Measurements from ENCODE around the gene SYT8.
A peak's percentile ranks its signal among the peaks of the same experiment; 100 is the strongest.

The SYT8 gene

GRCh38 chr11:1868056-1868635 lies 33.4 kb downstream of the SYT8 start:
- Histone ChIP-seq H3K27me3 (ENCODE audit: insufficient read depth, low read length) (no peaks in the 10 kb centered on the region), H3K9me3 (ENCODE audit: insufficient read depth, low read depth, low read length) (peaks cover 2% of the 10 kb centered on the region), H3K27ac (ENCODE audit: low read depth, low read length) (no peak overlapping the region), H2AK5ac (ENCODE audit: low read length) (no peak overlapping the region), H3K4me2 (ENCODE audit: low read length) (no peak overlapping the region), H4K91ac (ENCODE audit: low read depth, low read length) (no peak overlapping the region), H2BK12ac (ENCODE audit: low read length) (no peak overlapping the region), H2BK120ac (ENCODE audit: insufficient read depth, low read length, poor library complexity) (no peak overlapping the region), H3K4me1 (ENCODE audit: control insufficient read depth in 1 of 2, insufficient read depth in 2 of 2, low read length in 2 of 2) (peaks cover 6 to 7% of the 10 kb centered on the region in 2 experiments), H2AFZ (ENCODE audit: insufficient read depth, low read length, poor library complexity) (no peak overlapping the region), H3K4me3 (ENCODE audit: low read depth, low read length) (no peak overlapping the region), H2BK5ac (ENCODE audit: low read depth, low read length, poor library complexity) (no peak overlapping the region), H3K9ac (ENCODE audit: low read length) (no peak overlapping the region), H3K4ac (ENCODE audit: low read depth, low read length) (no peak overlapping the region), H3K79me1 (ENCODE audit: low read length) (peaks cover 2% of the 10 kb centered on the region), H3K14ac (ENCODE audit: low read length) (no peak overlapping the region), H4K8ac (ENCODE audit: low read depth, low read length) (no peak overlapping the region), H3K23ac (ENCODE audit: low read length) (no peak overlapping the region), H4K12ac (ENCODE audit: low read depth, low read length) (no peak overlapping the region), H3K36me3 (ENCODE audit: control insufficient read depth in 1 of 2, insufficient read depth in 2 of 2, low read length in 2 of 2) (no peaks in the 10 kb centered on the region), H3K79me2 (ENCODE audit: control insufficient read depth, insufficient read depth, low read length, poor library complexity) (no peaks in the 10 kb centered on the region), H3K18ac (ENCODE audit: low read length) (no peak overlapping the region)
- WGBS (ENCODE audit: extremely low coverage, insufficient coverage, insufficient read length) = no CpG with 5 or more reads among the region's 14 CpGs
- no peak for DNase-seq

GRCh38 chr11:1868636-1869291 lies 34.0 kb downstream of the SYT8 start:
- Histone ChIP-seq H3K9me3 (ENCODE audit: insufficient read depth, low read depth, low read length) (peaks cover 2% of the 10 kb centered on the region), H3K36me3 (ENCODE audit: control insufficient read depth in 1 of 2, insufficient read depth in 2 of 2, low read length in 2 of 2) (no peaks in the 10 kb centered on the region), H3K9ac (ENCODE audit: low read length) (no peak overlapping the region), H2AFZ (ENCODE audit: insufficient read depth, low read length, poor library complexity) (no peak overlapping the region), H3K4ac (ENCODE audit: low read depth, low read length) (no peak overlapping the region), H3K14ac (ENCODE audit: low read length) (no peak overlapping the region), H2BK12ac (ENCODE audit: low read length) (no peak overlapping the region), H3K79me1 (ENCODE audit: low read length) (no peaks in the 10 kb centered on the region), H4K12ac (ENCODE audit: low read depth, low read length) (no peak overlapping the region), H3K79me2 (ENCODE audit: control insufficient read depth, insufficient read depth, low read length, poor library complexity) (no peaks in the 10 kb centered on the region), H2BK5ac (ENCODE audit: low read depth, low read length, poor library complexity) (no peak overlapping the region), H4K91ac (ENCODE audit: low read depth, low read length) (no peak overlapping the region), H3K27ac (ENCODE audit: low read depth, low read length) (no peak overlapping the region), H3K23ac (ENCODE audit: low read length) (no peak overlapping the region), H3K18ac (ENCODE audit: low read length) (no peak overlapping the region), H4K8ac (ENCODE audit: low read depth, low read length) (no peak overlapping the region), H3K27me3 (ENCODE audit: insufficient read depth, low read length) (no peaks in the 10 kb centered on the region), H3K4me1 (ENCODE audit: control insufficient read depth in 1 of 2, insufficient read depth in 2 of 2, low read length in 2 of 2) (peaks cover under 1% of the 10 kb centered on the region in 2 experiments), H2BK120ac (ENCODE audit: insufficient read depth, low read length, poor library complexity) (no peak overlapping the region), H2AK5ac (ENCODE audit: low read length) (no peak overlapping the region), H3K4me2 (ENCODE audit: low read length) (no peak overlapping the region), H3K4me3 (ENCODE audit: low read depth, low read length) (no peak overlapping the region)
- WGBS (ENCODE audit: extremely low coverage, insufficient coverage, insufficient read length) = no CpG with 5 or more reads among the region's 25 CpGs
- no peak for DNase-seq

- no peak overlapping the region for H3K4me3 ChIP-seq (ENCODE audit: low read depth, low read length)
- H2BK12ac ChIP-seq (ENCODE audit: low read length) = no peak overlapping the region
- no peak overlapping the region for H3K9ac ChIP-seq (ENCODE audit: low read length)
- H4K91ac ChIP-seq (ENCODE audit: low read depth, low read length) = no peak overlapping the region
- no peaks in the 10 kb centered on the region for H3K36me3 ChIP-seq (ENCODE audit: control insufficient read depth in 1 of 2, insufficient read depth in 2 of 2, low read length in 2 of 2)
- H3K23ac ChIP-seq (ENCODE audit: low read length) = no peak overlapping the region
- no peak overlapping the region for H4K8ac ChIP-seq (ENCODE audit: low read depth, low read length)
- H3K14ac ChIP-seq (ENCODE audit: low read length) = no peak overlapping the region
- peaks cover 2% of the 10 kb centered on the region for H3K9me3 ChIP-seq (ENCODE audit: insufficient read depth, low read depth, low read length)
- no peaks in the 10 kb centered on the region for H3K79me1 ChIP-seq (ENCODE audit: low read length)
- no peak overlapping the region for H2AFZ ChIP-seq (ENCODE audit: insufficient read depth, low read length, poor library complexity)
- no peak overlapping the region for H3K27ac ChIP-seq (ENCODE audit: low read depth, low read length)
- no peak overlapping the region for H4K12ac ChIP-seq (ENCODE audit: low read depth, low read length)
- H3K4me1 ChIP-seq (ENCODE audit: control insufficient read depth in 1 of 2, insufficient read depth in 2 of 2, low read length in 2 of 2) = no peaks in the 10 kb centered on the region
- no peak overlapping the region for H2BK120ac ChIP-seq (ENCODE audit: insufficient read depth, low read length, poor library complexity)
- H3K27me3 ChIP-seq (ENCODE audit: insufficient read depth, low read length) = no peaks in the 10 kb centered on the region
- H3K4ac ChIP-seq (ENCODE audit: low read depth, low read length) = no peak overlapping the region
- H3K79me2 ChIP-seq (ENCODE audit: control insufficient read depth, insufficient read depth, low read length, poor library complexity) = no peaks in the 10 kb centered on the region
- H3K18ac ChIP-seq (ENCODE audit: low read length) = no peak overlapping the region
- no CpG with 5 or more reads among the region's 34 CpGs for WGBS (ENCODE audit: extremely low coverage, insufficient coverage, insufficient read length)
- DNase-seq = peak in 1 of 2 donors; percentile 29
- H2AK5ac ChIP-seq (ENCODE audit: low read length) = no peak overlapping the region
- no peak overlapping the region for H3K4me2 ChIP-seq (ENCODE audit: low read length)
- H2BK5ac ChIP-seq (ENCODE audit: low read depth, low read length, poor library complexity) = no peak overlapping the region
Observed at GRCh38 chr11:1869427-1870325, 34.9 kb downstream of the SYT8 start.

DNA sequence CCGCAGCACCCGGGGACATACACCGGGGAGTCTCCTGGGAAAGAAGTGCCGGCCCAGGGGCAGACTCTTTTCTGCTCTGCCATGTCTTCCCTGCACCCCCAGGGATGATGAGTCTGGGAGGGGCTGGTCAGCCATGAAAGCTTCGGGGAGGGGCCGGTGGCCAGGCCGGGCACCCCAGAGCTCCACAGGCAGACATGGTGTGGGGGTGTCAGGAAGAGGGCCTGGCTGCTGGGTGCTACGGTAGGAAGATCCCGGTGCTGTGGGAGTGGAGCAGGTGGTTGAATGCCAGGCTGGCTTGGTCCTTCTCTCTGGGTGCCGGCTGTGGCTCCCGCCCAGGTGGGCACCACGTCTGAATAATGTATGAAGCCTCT lies 35.5 kb downstream of the SYT8 start:
- H3K27ac ChIP-seq (ENCODE audit: low read depth, low read length) = no peak overlapping the region
- H2BK5ac ChIP-seq (ENCODE audit: low read depth, low read length, poor library complexity) = no peak overlapping the region
- H3K9ac ChIP-seq (ENCODE audit: low read length) = no peak overlapping the region
- no CpG with 5 or more reads among the region's 12 CpGs for WGBS (ENCODE audit: extremely low coverage, insufficient coverage, insufficient read length)
- no peak overlapping the region for H3K14ac ChIP-seq (ENCODE audit: low read length)
- H3K4me2 ChIP-seq (ENCODE audit: low read length) = no peak overlapping the region
- no peak for DNase-seq
- no peak overlapping the region for H2AFZ ChIP-seq (ENCODE audit: insufficient read depth, low read length, poor library complexity)
- no peak overlapping the region for H2BK12ac ChIP-seq (ENCODE audit: low read length)
- no peaks in the 10 kb centered on the region for H3K4me1 ChIP-seq (ENCODE audit: control insufficient read depth in 1 of 2, insufficient read depth in 2 of 2, low read length in 2 of 2)
- no peaks in the 10 kb centered on the region for H3K27me3 ChIP-seq (ENCODE audit: insufficient read depth, low read length)
- peaks cover 2% of the 10 kb centered on the region for H3K9me3 ChIP-seq (ENCODE audit: insufficient read depth, low read depth, low read length)
- H4K12ac ChIP-seq (ENCODE audit: low read depth, low read length) = no peak overlapping the region
- no peak overlapping the region for H4K91ac ChIP-seq (ENCODE audit: low read depth, low read length)
- H3K36me3 ChIP-seq (ENCODE audit: control insufficient read depth in 1 of 2, insufficient read depth in 2 of 2, low read length in 2 of 2) = no peaks in the 10 kb centered on the region
- H3K4me3 ChIP-seq (ENCODE audit: low read depth, low read length) = no peak overlapping the region
- H3K4ac ChIP-seq (ENCODE audit: low read depth, low read length) = no peak overlapping the region
- no peaks in the 10 kb centered on the region for H3K79me2 ChIP-seq (ENCODE audit: control insufficient read depth, insufficient read depth, low read length, poor library complexity)
- H2AK5ac ChIP-seq (ENCODE audit: low read length) = no peak overlapping the region
- H3K79me1 ChIP-seq (ENCODE audit: low read length) = no peaks in the 10 kb centered on the region
- H3K23ac ChIP-seq (ENCODE audit: low read length) = no peak overlapping the region
- no peak overlapping the region for H2BK120ac ChIP-seq (ENCODE audit: insufficient read depth, low read length, poor library complexity)
- no peak overlapping the region for H3K18ac ChIP-seq (ENCODE audit: low read length)
- H4K8ac ChIP-seq (ENCODE audit: low read depth, low read length) = no peak overlapping the region
